HL-60 (cell line): Measurements from ENCODE around the gene AMIGO2.

Experiments used
- DNase-seq, 2 experiments: peaks; one replicate each; pipeline ENCODE4 v3.0.0-alpha.2; 2010 to 2020; ENCODE audit warnings: low read depth in 1 of 2, low spot score in 1 of 2
- H3K27ac ChIP-seq: fragments of 250-450 bp; sonication (Bioruptor Pico); replicated peaks from 2 replicates; pipeline ENCODE4 v1.5.1; 2020; ENCODE audit warnings: mild to moderate bottlenecking, moderate library complexity
- H3K27me3 ChIP-seq: fragments of 250-450 bp; sonication (Bioruptor Pico); 2 replicates; pipeline ENCODE4 v1.5.1; 2021; ENCODE audit warnings: mild to moderate bottlenecking, moderate library complexity; ENCODE audit not compliant: insufficient read depth, poor library complexity, severe bottlenecking
- H3K4me3 ChIP-seq: replicated peaks from 2 replicates; pipeline ENCODE4 v1.5.1; 2011; ENCODE audit warnings: mild to moderate bottlenecking, control low read depth, low read length; ENCODE audit not compliant: insufficient read depth
- GABPA ChIP-seq: IDR thresholded peaks from 2 replicates; pipeline ENCODE4 v1.6.1; 2012; ENCODE audit warnings: low read depth
- POLR2AphosphoS5 ChIP-seq: IDR thresholded peaks from 2 replicates; pipeline ENCODE4 v1.6.1; 2012; ENCODE audit warnings: low read depth
- SPI1 ChIP-seq: IDR thresholded peaks from 2 replicates; pipeline ENCODE4 v1.6.1; 2012; ENCODE audit warnings: low read depth, mild to moderate bottlenecking, borderline replicate concordance
- TF ChIP-seq, protein P1 (sequence below): IDR thresholded peaks from one replicate; pipeline ENCODE4 v1.5.1; 2011; ENCODE audit warnings: low read length, control low read depth, inconsistent platforms; ENCODE audit not compliant: insufficient read depth
- TF ChIP-seq, protein P2 (sequence below): IDR thresholded peaks from 2 replicates; pipeline ENCODE4 v1.6.1; 2012; ENCODE audit warnings: low read depth; ENCODE audit not compliant: insufficient replicate concordance

Gene AMIGO2

GRCh38 chr12:47084172-47084571 is 4.4 kb upstream of the AMIGO2 start:
- no peak overlapping the region for H3K4me3 ChIP-seq
- no peak overlapping the region for H3K27ac ChIP-seq
- TF ChIP-seq, protein P1, sequence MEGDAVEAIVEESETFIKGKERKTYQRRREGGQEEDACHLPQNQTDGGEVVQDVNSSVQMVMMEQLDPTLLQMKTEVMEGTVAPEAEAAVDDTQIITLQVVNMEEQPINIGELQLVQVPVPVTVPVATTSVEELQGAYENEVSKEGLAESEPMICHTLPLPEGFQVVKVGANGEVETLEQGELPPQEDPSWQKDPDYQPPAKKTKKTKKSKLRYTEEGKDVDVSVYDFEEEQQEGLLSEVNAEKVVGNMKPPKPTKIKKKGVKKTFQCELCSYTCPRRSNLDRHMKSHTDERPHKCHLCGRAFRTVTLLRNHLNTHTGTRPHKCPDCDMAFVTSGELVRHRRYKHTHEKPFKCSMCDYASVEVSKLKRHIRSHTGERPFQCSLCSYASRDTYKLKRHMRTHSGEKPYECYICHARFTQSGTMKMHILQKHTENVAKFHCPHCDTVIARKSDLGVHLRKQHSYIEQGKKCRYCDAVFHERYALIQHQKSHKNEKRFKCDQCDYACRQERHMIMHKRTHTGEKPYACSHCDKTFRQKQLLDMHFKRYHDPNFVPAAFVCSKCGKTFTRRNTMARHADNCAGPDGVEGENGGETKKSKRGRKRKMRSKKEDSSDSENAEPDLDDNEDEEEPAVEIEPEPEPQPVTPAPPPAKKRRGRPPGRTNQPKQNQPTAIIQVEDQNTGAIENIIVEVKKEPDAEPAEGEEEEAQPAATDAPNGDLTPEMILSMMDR: no peak
- no peak for TF ChIP-seq GABPA
- TF ChIP-seq, protein P2, sequence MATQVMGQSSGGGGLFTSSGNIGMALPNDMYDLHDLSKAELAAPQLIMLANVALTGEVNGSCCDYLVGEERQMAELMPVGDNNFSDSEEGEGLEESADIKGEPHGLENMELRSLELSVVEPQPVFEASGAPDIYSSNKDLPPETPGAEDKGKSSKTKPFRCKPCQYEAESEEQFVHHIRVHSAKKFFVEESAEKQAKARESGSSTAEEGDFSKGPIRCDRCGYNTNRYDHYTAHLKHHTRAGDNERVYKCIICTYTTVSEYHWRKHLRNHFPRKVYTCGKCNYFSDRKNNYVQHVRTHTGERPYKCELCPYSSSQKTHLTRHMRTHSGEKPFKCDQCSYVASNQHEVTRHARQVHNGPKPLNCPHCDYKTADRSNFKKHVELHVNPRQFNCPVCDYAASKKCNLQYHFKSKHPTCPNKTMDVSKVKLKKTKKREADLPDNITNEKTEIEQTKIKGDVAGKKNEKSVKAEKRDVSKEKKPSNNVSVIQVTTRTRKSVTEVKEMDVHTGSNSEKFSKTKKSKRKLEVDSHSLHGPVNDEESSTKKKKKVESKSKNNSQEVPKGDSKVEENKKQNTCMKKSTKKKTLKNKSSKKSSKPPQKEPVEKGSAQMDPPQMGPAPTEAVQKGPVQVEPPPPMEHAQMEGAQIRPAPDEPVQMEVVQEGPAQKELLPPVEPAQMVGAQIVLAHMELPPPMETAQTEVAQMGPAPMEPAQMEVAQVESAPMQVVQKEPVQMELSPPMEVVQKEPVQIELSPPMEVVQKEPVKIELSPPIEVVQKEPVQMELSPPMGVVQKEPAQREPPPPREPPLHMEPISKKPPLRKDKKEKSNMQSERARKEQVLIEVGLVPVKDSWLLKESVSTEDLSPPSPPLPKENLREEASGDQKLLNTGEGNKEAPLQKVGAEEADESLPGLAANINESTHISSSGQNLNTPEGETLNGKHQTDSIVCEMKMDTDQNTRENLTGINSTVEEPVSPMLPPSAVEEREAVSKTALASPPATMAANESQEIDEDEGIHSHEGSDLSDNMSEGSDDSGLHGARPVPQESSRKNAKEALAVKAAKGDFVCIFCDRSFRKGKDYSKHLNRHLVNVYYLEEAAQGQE: no peak
- no peak for TF ChIP-seq POLR2AphosphoS5
- TF ChIP-seq SPI1: no peak
- H3K27me3 ChIP-seq: no peaks in the 10 kb centered on the region
- DNase-seq: no peak

GRCh38 chr12:47082796-47083621 is 3.2 kb upstream of the AMIGO2 start:
- no peak overlapping the region for H3K27ac ChIP-seq
- TF ChIP-seq, protein P2: no peak
- TF ChIP-seq, protein P1: no peak
- TF ChIP-seq GABPA: no peak
- TF ChIP-seq POLR2AphosphoS5: no peak
- no peak for TF ChIP-seq SPI1
- no peak for DNase-seq
- H3K27me3 ChIP-seq: peaks cover 4% of the 10 kb centered on the region
- no peak overlapping the region for H3K4me3 ChIP-seq

- H3K27ac ChIP-seq: no peak overlapping the region
These were observed 2.5 kb upstream of the AMIGO2 start for GRCh38 chr12:47082283-47082682.

More at GRCh38 chr12:47082283-47082682, 2.5 kb upstream of the AMIGO2 start:
- H3K27me3 ChIP-seq: peaks cover 4% of the 10 kb centered on the region
- DNase-seq: no peak
- TF ChIP-seq, protein P2: no peak
- TF ChIP-seq SPI1: no peak
- no peak overlapping the region for H3K4me3 ChIP-seq
